Fibroblast of mammary gland (primary cell): ENCODE results near the gene CEP83.

Source experiments
- DNase-seq: peaks from one replicate; pipeline ENCODE4 v3.0.0-alpha.2; 2010; ENCODE audit warnings: low read depth
- H3K4me3 ChIP-seq: 2 replicates; pipeline ENCODE4 v1.5.1; 2011; ENCODE audit warnings: low read depth, mild to moderate bottlenecking, low read length, moderate library complexity; ENCODE audit not compliant: control insufficient read depth
- CTCF ChIP-seq: conservative IDR thresholded peaks from 2 replicates; pipeline ENCODE4 v1.5.1; 2011; ENCODE audit warnings: low read depth, low read length, inconsistent platforms; ENCODE audit not compliant: control insufficient read depth, insufficient read depth

CEP83 gene

GRCh38 chr12:94284859-94285258, 174.8 kb downstream of the CEP83 start:
- no peak overlapping the region for H3K4me3 ChIP-seq
- no peak for TF ChIP-seq CTCF
- no peak for DNase-seq

- DNase-seq = no peak
- H3K4me3 ChIP-seq = no peak overlapping the region
- TF ChIP-seq CTCF = no peak
Observed at GRCh38 chr12:94284046-94284445, 175.6 kb downstream of the CEP83 start.

- no peak for DNase-seq
- no peak for TF ChIP-seq CTCF
- H3K4me3 ChIP-seq = no peak overlapping the region
Observed at GRCh38 chr12:94282675-94283074, 177.0 kb downstream of the CEP83 start.

- H3K4me3 ChIP-seq = no peak overlapping the region
Observed at GRCh38 chr12:94280063-94280462, 179.6 kb downstream of the CEP83 start.

GRCh38 chr12:94277426-94278000, 182.2 kb downstream of the CEP83 start:
- no peak overlapping the region for H3K4me3 ChIP-seq
- TF ChIP-seq CTCF = no peak

More at GRCh38 chr12:94280063-94280462, 179.6 kb downstream of the CEP83 start:
- no peak for DNase-seq
- no peak for TF ChIP-seq CTCF

GRCh38 chr12:94276725-94277124, 182.9 kb downstream of the CEP83 start:
- H3K4me3 ChIP-seq = no peak overlapping the region
- TF ChIP-seq CTCF = no peak
- DNase-seq = peak; percentile 25

More at GRCh38 chr12:94277426-94278000, 182.2 kb downstream of the CEP83 start:
- peak; percentile 79 for DNase-seq

- H3K4me3 ChIP-seq = no peak overlapping the region
- DNase-seq = no peak
- TF ChIP-seq CTCF = no peak
Observed at GRCh38 chr12:94273272-94273671, 186.4 kb downstream of the CEP83 start.
